HepG2 (cell line): Measurements from ENCODE around the gene CDC6. TPM values are rescaled to one million over a fixed set of nuclear protein-coding genes. Genes with fewer than 3 reads are reported as not detected.

Source experiments
- ATF5 ChIP-seq: sonication (generic); formaldehyde crosslinking; IDR thresholded peaks from 2 replicates; pipeline ENCODE4 v1.4.0; 2020; ENCODE audit warnings: mild to moderate bottlenecking, low read depth, missing genetic modification reagents
- CEBPB ChIP-seq: IDR thresholded peaks from 2 replicates; pipeline ENCODE4 v1.6.1; 2011; ENCODE audit warnings: low read depth, low read length, improper control_type of control experiment, borderline replicate concordance
- CREB1 ChIP-seq, 2 experiments: fragments of 450-650 bp in 1 of 2; IDR thresholded peaks; 2 replicates each; pipeline ENCODE4 v1.6.1; 2016 to 2017; ENCODE audit warnings: control low read depth in 1 of 2, mild to moderate bottlenecking in 1 of 2, missing compliant biosample characterization in 1 of 2, missing genetic modification characterization in 1 of 2
- HNRNPK ChIP-seq: fragments of 200-400 bp; formaldehyde crosslinking; IDR thresholded peaks from 2 replicates; pipeline ENCODE4 v1.6.1; 2018; ENCODE audit warnings: low read length, low read depth, moderate library complexity, mild to moderate bottlenecking; ENCODE audit not compliant: poor library complexity, severe bottlenecking
- HNRNPLL ChIP-seq: fragments of 200-400 bp; formaldehyde crosslinking; IDR thresholded peaks from 2 replicates; pipeline ENCODE4 v1.6.1; 2017; ENCODE audit warnings: mild to moderate bottlenecking, low read depth, low read length; ENCODE audit not compliant: poor library complexity, severe bottlenecking
- MBNL3 ChIP-seq: fragments of 250-450 bp; sonication (Bioruptor Pico); conservative IDR thresholded peaks from 2 replicates; pipeline ENCODE4 v1.8.0; 2022; ENCODE audit warnings: mild to moderate bottlenecking, inconsistent platforms
- MYNN ChIP-seq: sonication (generic); formaldehyde crosslinking; IDR thresholded peaks from 2 replicates; pipeline ENCODE4 v1.4.0; 2020; ENCODE audit warnings: mild to moderate bottlenecking, low read depth, missing genetic modification reagents
- NR2F1 ChIP-seq, 2 experiments: fragments of 450-650 bp in 1 of 2; formaldehyde crosslinking in 1 of 2; IDR thresholded peaks; 2 replicates each; pipeline versions ENCODE4 v1.5.0 to v1.6.1; 2016 to 2020; ENCODE audit warnings: mild to moderate bottlenecking in 1 of 2, missing compliant biosample characterization in 1 of 2, missing genetic modification reagents in 1 of 2, moderate library complexity in 1 of 2
- PREB ChIP-seq: sonication (generic); formaldehyde crosslinking; IDR thresholded peaks from 2 replicates; pipeline ENCODE4 v1.4.0; 2020; ENCODE audit warnings: missing genetic modification reagents
- SOX6 ChIP-seq, 2 experiments: fragments of 450-650 bp in 1 of 2; sonication (generic) in 1 of 2; formaldehyde crosslinking in 1 of 2; IDR thresholded peaks; 2 replicates each; pipeline versions ENCODE4 v1.4.0 to v1.6.1; 2017 to 2020; ENCODE audit warnings: antibody characterized with exemption in 1 of 2, mild to moderate bottlenecking in 1 of 2, missing genetic modification reagents in 1 of 2
- SP2 ChIP-seq: sonication (generic); formaldehyde crosslinking; IDR thresholded peaks from 2 replicates; pipeline ENCODE4 v1.5.1; 2020; ENCODE audit warnings: mild to moderate bottlenecking, missing genetic modification reagents
- ZBTB21 ChIP-seq: sonication (generic); formaldehyde crosslinking; IDR thresholded peaks from 2 replicates; pipeline ENCODE4 v1.4.0; 2020; ENCODE audit warnings: missing genetic modification reagents
- ZFP82 ChIP-seq: sonication (generic); formaldehyde crosslinking; IDR thresholded peaks from 2 replicates; pipeline ENCODE4 v1.5.1; 2020; ENCODE audit warnings: mild to moderate bottlenecking, missing genetic modification reagents, borderline replicate concordance
- ZNF260 ChIP-seq: sonication (generic); formaldehyde crosslinking; IDR thresholded peaks from 2 replicates; pipeline ENCODE4 v1.4.0; 2020; ENCODE audit warnings: missing genetic modification reagents, low read depth, mild to moderate bottlenecking, borderline replicate concordance
- ZNF331 ChIP-seq: sonication (generic); formaldehyde crosslinking; IDR thresholded peaks from 2 replicates; pipeline ENCODE4 v1.4.0; 2020; ENCODE audit warnings: missing genetic modification reagents
- ZNF569 ChIP-seq: sonication (generic); formaldehyde crosslinking; IDR thresholded peaks from 2 replicates; pipeline ENCODE4 v1.5.0; 2020; ENCODE audit warnings: mild to moderate bottlenecking, missing genetic modification reagents, moderate library complexity, borderline replicate concordance
- ZNF703 ChIP-seq: sonication (generic); formaldehyde crosslinking; IDR thresholded peaks from 2 replicates; pipeline ENCODE4 v1.5.1; 2020; ENCODE audit warnings: missing genetic modification reagents, mild to moderate bottlenecking, moderate library complexity, borderline replicate concordance
- polyA plus RNA-seq, 8 experiments: library from polyadenylated mRNA; depleted of rRNA in 3 of 8; stranded (reverse) in 7 of 8; unstranded in 1 of 8; fragments of >200 nt; fragmentation: Illumina TruSeq in 4 of 8; extraction: Trizol in 4 of 8; gene quantifications; 2 replicates each; pipeline versions ENCODE4 v1.2.1 to v1.2.3, GENCODE V29; 2011 to 2016; ENCODE audit warnings: low read depth in 4 of 8, missing spikeins in 1 of 8, mixed read lengths in 1 of 8; ENCODE audit not compliant: insufficient read depth in 1 of 8
- total RNA-seq, 5 experiments: library from RNA; depleted of rRNA; stranded (reverse); fragments of >200 nt; fragmentation: Illumina TruSeq; extraction: Trizol; gene quantifications; 2 replicates each; pipeline ENCODE4 v1.2.3, GENCODE V29; 2016; ENCODE audit warnings: low read depth in 1 of 5
- TF ChIP-seq, protein P1 (sequence below): sonication (generic); formaldehyde crosslinking; IDR thresholded peaks from 2 replicates; pipeline ENCODE4 v1.5.0; 2020; ENCODE audit warnings: mild to moderate bottlenecking, missing genetic modification reagents
- TF ChIP-seq, protein P2 (sequence below): sonication (generic); formaldehyde crosslinking; IDR thresholded peaks from 2 replicates; pipeline ENCODE4 v1.4.0; 2020; ENCODE audit warnings: mild to moderate bottlenecking, missing genetic modification reagents
- TF ChIP-seq, protein P3 (sequence below): sonication (generic); formaldehyde crosslinking; IDR thresholded peaks from 2 replicates; pipeline ENCODE4 v1.8.1; 2022; ENCODE audit warnings: mild to moderate bottlenecking, missing genetic modification reagents

The CDC6 gene
- total and polyA plus RNA-seq, 2 of the 13 experiments (the other 11 are each of a cell fraction or from before 2014, with no cell fraction given), result 17.4 to 114 TPM

- TF ChIP-seq, protein P1, sequence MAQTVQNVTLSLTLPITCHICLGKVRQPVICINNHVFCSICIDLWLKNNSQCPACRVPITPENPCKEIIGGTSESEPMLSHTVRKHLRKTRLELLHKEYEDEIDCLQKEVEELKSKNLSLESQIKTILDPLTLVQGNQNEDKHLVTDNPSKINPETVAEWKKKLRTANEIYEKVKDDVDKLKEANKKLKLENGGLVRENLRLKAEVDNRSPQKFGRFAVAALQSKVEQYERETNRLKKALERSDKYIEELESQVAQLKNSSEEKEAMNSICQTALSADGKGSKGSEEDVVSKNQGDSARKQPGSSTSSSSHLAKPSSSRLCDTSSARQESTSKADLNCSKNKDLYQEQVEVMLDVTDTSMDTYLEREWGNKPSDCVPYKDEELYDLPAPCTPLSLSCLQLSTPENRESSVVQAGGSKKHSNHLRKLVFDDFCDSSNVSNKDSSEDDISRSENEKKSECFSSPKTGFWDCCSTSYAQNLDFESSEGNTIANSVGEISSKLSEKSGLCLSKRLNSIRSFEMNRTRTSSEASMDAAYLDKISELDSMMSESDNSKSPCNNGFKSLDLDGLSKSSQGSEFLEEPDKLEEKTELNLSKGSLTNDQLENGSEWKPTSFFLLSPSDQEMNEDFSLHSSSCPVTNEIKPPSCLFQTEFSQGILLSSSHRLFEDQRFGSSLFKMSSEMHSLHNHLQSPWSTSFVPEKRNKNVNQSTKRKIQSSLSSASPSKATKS (CRISPR knock-in tag), result no peak
- no peak for TF ChIP-seq ZNF569
- TF ChIP-seq PREB, result no peak
- TF ChIP-seq, protein P2, sequence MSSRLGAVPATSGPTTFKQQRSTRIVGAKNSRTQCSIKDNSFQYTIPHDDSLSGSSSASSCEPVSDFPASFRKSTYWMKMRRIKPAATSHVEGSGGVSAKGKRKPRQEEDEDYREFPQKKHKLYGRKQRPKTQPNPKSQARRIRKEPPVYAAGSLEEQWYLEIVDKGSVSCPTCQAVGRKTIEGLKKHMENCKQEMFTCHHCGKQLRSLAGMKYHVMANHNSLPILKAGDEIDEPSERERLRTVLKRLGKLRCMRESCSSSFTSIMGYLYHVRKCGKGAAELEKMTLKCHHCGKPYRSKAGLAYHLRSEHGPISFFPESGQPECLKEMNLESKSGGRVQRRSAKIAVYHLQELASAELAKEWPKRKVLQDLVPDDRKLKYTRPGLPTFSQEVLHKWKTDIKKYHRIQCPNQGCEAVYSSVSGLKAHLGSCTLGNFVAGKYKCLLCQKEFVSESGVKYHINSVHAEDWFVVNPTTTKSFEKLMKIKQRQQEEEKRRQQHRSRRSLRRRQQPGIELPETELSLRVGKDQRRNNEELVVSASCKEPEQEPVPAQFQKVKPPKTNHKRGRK (CRISPR knock-in tag), result no peak
- TF ChIP-seq HNRNPK, result no peak
- 0 out of 2 replicates have a peak, but pooled peaks have one; percentile 51 for TF ChIP-seq ZNF260 (CRISPR knock-in tag)
- TF ChIP-seq NR2F1 (CRISPR knock-in tag; IDR thresholded peaks at IDR 0.05), result peak in 1 of 2 experiments; percentile 36; a peak in 2 of 4 replicates
- peak; percentile 87 for TF ChIP-seq SP2 (CRISPR knock-in tag)
- TF ChIP-seq, protein P3, sequence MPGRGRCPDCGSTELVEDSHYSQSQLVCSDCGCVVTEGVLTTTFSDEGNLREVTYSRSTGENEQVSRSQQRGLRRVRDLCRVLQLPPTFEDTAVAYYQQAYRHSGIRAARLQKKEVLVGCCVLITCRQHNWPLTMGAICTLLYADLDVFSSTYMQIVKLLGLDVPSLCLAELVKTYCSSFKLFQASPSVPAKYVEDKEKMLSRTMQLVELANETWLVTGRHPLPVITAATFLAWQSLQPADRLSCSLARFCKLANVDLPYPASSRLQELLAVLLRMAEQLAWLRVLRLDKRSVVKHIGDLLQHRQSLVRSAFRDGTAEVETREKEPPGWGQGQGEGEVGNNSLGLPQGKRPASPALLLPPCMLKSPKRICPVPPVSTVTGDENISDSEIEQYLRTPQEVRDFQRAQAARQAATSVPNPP (CRISPR knock-in tag), result peak; percentile 96
- no peak for TF ChIP-seq ATF5 (CRISPR knock-in tag)
- peak; percentile 75 for TF ChIP-seq HNRNPLL
- peak; percentile 27 for TF ChIP-seq ZNF331 (CRISPR knock-in tag)
- no peak for TF ChIP-seq ZNF703 (CRISPR knock-in tag)
- TF ChIP-seq CREB1 (IDR thresholded peaks at IDR 0.05), result peak; percentile 83
- peak; percentile 93 for TF ChIP-seq CREB1 (CRISPR knock-in tag; IDR thresholded peaks at IDR 0.05)
- no peak for TF ChIP-seq SOX6 (IDR thresholded peaks at IDR 0.05)
- peak; percentile 60; the same call in 1 of the 2 replicates for TF ChIP-seq SOX6 (CRISPR knock-in tag; IDR thresholded peaks at IDR 0.05)
- peak; percentile 75; the same call in 1 of the 2 replicates for TF ChIP-seq CEBPB
- no peak for TF ChIP-seq ZFP82
- TF ChIP-seq ZBTB21, result no peak
- TF ChIP-seq MBNL3 (CRISPR knock-in tag), result no peak
- no peak; the same call in 1 of the 2 replicates for TF ChIP-seq MYNN
Observed at GRCh38 chr17:40287494-40288369, at the start of gene CDC6 (continued).
